ENCODE data around the gene ALDH1A3. TPM values are rescaled to one million over a fixed set of nuclear protein-coding genes. Genes with fewer than 3 reads are reported as not detected.

The ALDH1A3 gene
- total RNA-seq, 1 donor from 2014 or later, result 2.9 TPM

- TF ChIP-seq CTCF (IDR thresholded peaks at IDR 0.05; ENCODE audit: borderline replicate concordance), result no peak
- intact Hi-C loops (cut with micrococcal nuclease), result no loop called here
- Histone ChIP-seq H3K4me1 (peaks cover 28% of the 10 kb centered on the region), H3K4me3 (peak overlapping the region; percentile 78), H3K27ac (replicated peaks) (no peak overlapping the region), H3K9me3 (replicated peaks) (no peaks in the 10 kb centered on the region), H3K27me3 (ENCODE audit: low read depth) (peaks cover 70% of the 10 kb centered on the region), H3K36me3 (peaks cover 2% of the 10 kb centered on the region)
- DNase-seq, result no peak
Observed at GRCh38 chr15:100920516-100921135, 41.0 kb downstream of the ALDH1A3 start.

- H3K36me3 ChIP-seq, result peaks cover 6% of the 10 kb centered on the region
Observed at GRCh38 chr15:100922192-100923040, 42.8 kb downstream of the ALDH1A3 start.

GRCh38 chr15:100923076-100923475, 43.4 kb downstream of the ALDH1A3 start:
- no peak for DNase-seq
- Histone ChIP-seq H3K9me3 (replicated peaks) (no peaks in the 10 kb centered on the region), H3K4me1 (peaks cover 19% of the 10 kb centered on the region), H3K27me3 (ENCODE audit: low read depth) (peaks cover 45% of the 10 kb centered on the region), H3K4me3 (no peak overlapping the region), H3K27ac (replicated peaks) (no peak overlapping the region), H3K36me3 (peaks cover 6% of the 10 kb centered on the region)
- TF ChIP-seq CTCF (IDR thresholded peaks at IDR 0.05; ENCODE audit: borderline replicate concordance), result no peak
- intact Hi-C loops (cut with micrococcal nuclease), result no loop called here

More at GRCh38 chr15:100922192-100923040, 42.8 kb downstream of the ALDH1A3 start:
- Histone ChIP-seq H3K4me3 (no peak overlapping the region), H3K27me3 (ENCODE audit: low read depth) (peaks cover 52% of the 10 kb centered on the region), H3K4me1 (peaks cover 25% of the 10 kb centered on the region), H3K27ac (replicated peaks) (no peak overlapping the region), H3K9me3 (replicated peaks) (no peaks in the 10 kb centered on the region)
- DNase-seq, result no peak
- intact Hi-C loops (cut with micrococcal nuclease), result no loop called here
- TF ChIP-seq CTCF (IDR thresholded peaks at IDR 0.05; ENCODE audit: borderline replicate concordance), result no peak

- H3K9me3 ChIP-seq (replicated peaks), result no peaks in the 10 kb centered on the region
- TF ChIP-seq CTCF (IDR thresholded peaks at IDR 0.05; ENCODE audit: borderline replicate concordance), result no peak
- no peak overlapping the region for H3K27ac ChIP-seq (replicated peaks)
- H3K4me3 ChIP-seq, result no peak overlapping the region
- peaks cover 10% of the 10 kb centered on the region for H3K4me1 ChIP-seq
- H3K27me3 ChIP-seq (ENCODE audit: low read depth), result peaks cover 37% of the 10 kb centered on the region
- DNase-seq, result no peak
- intact Hi-C loops (cut with micrococcal nuclease), result no loop called here
- peaks cover 6% of the 10 kb centered on the region for H3K36me3 ChIP-seq
Observed at GRCh38 chr15:100923902-100924301, 44.3 kb downstream of the ALDH1A3 start.

GRCh38 chr15:100924436-100924835, 44.8 kb downstream of the ALDH1A3 start:
- peaks cover 35% of the 10 kb centered on the region for H3K27me3 ChIP-seq (ENCODE audit: low read depth)
- H3K9me3 ChIP-seq (replicated peaks), result no peaks in the 10 kb centered on the region
- H3K4me1 ChIP-seq, result peaks cover 8% of the 10 kb centered on the region
- TF ChIP-seq CTCF (IDR thresholded peaks at IDR 0.05; ENCODE audit: borderline replicate concordance), result no peak
- H3K4me3 ChIP-seq, result no peak overlapping the region
- peaks cover 6% of the 10 kb centered on the region for H3K36me3 ChIP-seq
- intact Hi-C loops (cut with micrococcal nuclease), result no loop called here
- DNase-seq, result no peak
- no peak overlapping the region for H3K27ac ChIP-seq (replicated peaks)
